ENCODE measurements around the gene DLG2. TPM values are rescaled to one million over a fixed set of nuclear protein-coding genes. Genes with fewer than 3 reads are reported as not detected.

Gene DLG2
- total RNA-seq, 3 donors from 2014 or later (not counting 1 experiment from before 2014, with no cell fraction given), result 1.7 to 2.9 (median 2.2) TPM

DNA sequence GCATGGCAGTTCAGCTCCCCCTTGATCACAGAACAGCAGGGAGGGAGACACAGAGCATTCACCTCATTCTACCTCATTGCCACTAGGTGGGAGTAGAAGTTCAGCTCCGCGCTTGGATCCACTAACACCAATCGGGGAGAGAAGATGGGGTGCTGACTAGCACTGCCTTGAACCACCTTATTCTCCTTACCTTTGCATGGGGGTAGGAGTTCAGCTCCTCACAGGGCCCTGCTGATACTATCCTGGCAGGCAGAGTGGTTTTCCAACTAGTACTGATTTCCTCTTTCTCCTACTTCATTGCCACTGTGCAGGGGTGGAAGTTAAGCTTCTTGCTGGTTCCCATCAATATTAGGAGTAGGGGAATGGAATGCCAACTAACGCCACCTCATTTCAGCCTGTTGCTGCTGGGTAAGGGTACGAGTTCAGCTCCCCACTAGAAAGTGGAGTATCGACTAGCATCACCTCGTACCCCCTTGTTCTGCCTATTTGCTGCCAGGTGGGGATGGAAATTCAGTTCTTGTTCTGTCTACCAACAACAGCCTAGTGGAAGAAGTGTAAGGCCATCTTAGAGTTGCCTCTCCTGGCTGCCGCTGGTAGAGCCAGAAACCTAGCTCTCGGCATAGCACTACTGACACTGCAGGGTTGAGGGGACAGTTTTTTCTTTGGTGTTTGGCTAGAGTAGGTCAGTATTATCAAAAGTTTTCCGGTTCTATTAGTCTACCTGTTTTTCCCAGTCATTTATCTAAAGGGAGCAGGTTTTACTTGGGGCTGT lies 1790.1 kb downstream of the DLG2 start:
- no peak overlapping the region for H3K27ac ChIP-seq (ENCODE audit: low read length)
- Mint-ChIP-seq H3K36me3 (no peaks in the 10 kb centered on the region), H3K27me3 (ENCODE audit: low read depth in 2 of 2) (no peaks in the 10 kb centered on the region), H3K27ac (no peak overlapping the region), H3K4me3 (no peak overlapping the region), H3K9me3 (no peaks in the 10 kb centered on the region), H3K4me1 (peaks cover 0 to 7% of the 10 kb centered on the region in 2 donors)
- intact Hi-C loops (cut with micrococcal nuclease), result no loop called here
- peak in 1 of 2 donors; percentile 6 for DNase-seq
- H3K9me3 ChIP-seq (ENCODE audit: control insufficient read depth, insufficient read depth, low read length), result no peaks in the 10 kb centered on the region
- whole genome bisulfite sequencing (ENCODE audit: insufficient coverage), result 83% methylated on average over 8 of the region's 10 CpGs
- H3K4me1 ChIP-seq (ENCODE audit: control insufficient read depth, insufficient read depth, low read length), result no peaks in the 10 kb centered on the region
- H3K27me3 ChIP-seq (ENCODE audit: control insufficient read depth, insufficient read depth, low read length), result no peaks in the 10 kb centered on the region
- TF ChIP-seq, protein P1, sequence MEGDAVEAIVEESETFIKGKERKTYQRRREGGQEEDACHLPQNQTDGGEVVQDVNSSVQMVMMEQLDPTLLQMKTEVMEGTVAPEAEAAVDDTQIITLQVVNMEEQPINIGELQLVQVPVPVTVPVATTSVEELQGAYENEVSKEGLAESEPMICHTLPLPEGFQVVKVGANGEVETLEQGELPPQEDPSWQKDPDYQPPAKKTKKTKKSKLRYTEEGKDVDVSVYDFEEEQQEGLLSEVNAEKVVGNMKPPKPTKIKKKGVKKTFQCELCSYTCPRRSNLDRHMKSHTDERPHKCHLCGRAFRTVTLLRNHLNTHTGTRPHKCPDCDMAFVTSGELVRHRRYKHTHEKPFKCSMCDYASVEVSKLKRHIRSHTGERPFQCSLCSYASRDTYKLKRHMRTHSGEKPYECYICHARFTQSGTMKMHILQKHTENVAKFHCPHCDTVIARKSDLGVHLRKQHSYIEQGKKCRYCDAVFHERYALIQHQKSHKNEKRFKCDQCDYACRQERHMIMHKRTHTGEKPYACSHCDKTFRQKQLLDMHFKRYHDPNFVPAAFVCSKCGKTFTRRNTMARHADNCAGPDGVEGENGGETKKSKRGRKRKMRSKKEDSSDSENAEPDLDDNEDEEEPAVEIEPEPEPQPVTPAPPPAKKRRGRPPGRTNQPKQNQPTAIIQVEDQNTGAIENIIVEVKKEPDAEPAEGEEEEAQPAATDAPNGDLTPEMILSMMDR (IDR thresholded peaks at IDR 0.05), result no peak
- no peaks in the 10 kb centered on the region for H3K36me3 ChIP-seq (ENCODE audit: control insufficient read depth, insufficient read depth, low read length)
- ATAC-seq, result no peak
- no peak overlapping the region for H3K4me3 ChIP-seq (ENCODE audit: low read length)

- no peak overlapping the region for H3K27ac Mint-ChIP-seq
- no peak for DNase-seq
- TF ChIP-seq, protein P1 (IDR thresholded peaks at IDR 0.05), result no peak
- no peak overlapping the region for H3K4me3 Mint-ChIP-seq
- no peak overlapping the region for H3K27ac ChIP-seq (ENCODE audit: low read length)
- no peaks in the 10 kb centered on the region for H3K27me3 ChIP-seq (ENCODE audit: control insufficient read depth, insufficient read depth, low read length)
- no peaks in the 10 kb centered on the region for H3K9me3 Mint-ChIP-seq
- peaks cover 0 to 7% of the 10 kb centered on the region in 2 donors for H3K4me1 Mint-ChIP-seq
- no peak overlapping the region for H3K4me3 ChIP-seq (ENCODE audit: low read length)
- ATAC-seq, result no peak
- H3K27me3 Mint-ChIP-seq (ENCODE audit: low read depth in 2 of 2), result no peaks in the 10 kb centered on the region
- intact Hi-C loops (cut with micrococcal nuclease), result no loop called here
- H3K36me3 Mint-ChIP-seq, result no peaks in the 10 kb centered on the region
- H3K9me3 ChIP-seq (ENCODE audit: control insufficient read depth, insufficient read depth, low read length), result no peaks in the 10 kb centered on the region
- no peaks in the 10 kb centered on the region for H3K4me1 ChIP-seq (ENCODE audit: control insufficient read depth, insufficient read depth, low read length)
- no peaks in the 10 kb centered on the region for H3K36me3 ChIP-seq (ENCODE audit: control insufficient read depth, insufficient read depth, low read length)
Measured at GRCh38 chr11:83836065-83836464, 1791.1 kb downstream of the DLG2 start.

GRCh38 chr11:83835423-83835822 lies 1791.7 kb downstream of the DLG2 start:
- intact Hi-C loops (cut with micrococcal nuclease), result no loop called here
- H3K4me3 ChIP-seq (ENCODE audit: low read length), result no peak overlapping the region
- Mint-ChIP-seq H3K36me3 (no peaks in the 10 kb centered on the region), H3K9me3 (no peaks in the 10 kb centered on the region), H3K27me3 (ENCODE audit: low read depth in 2 of 2) (no peaks in the 10 kb centered on the region), H3K4me1 (peaks cover 0 to 7% of the 10 kb centered on the region in 2 donors), H3K4me3 (no peak overlapping the region), H3K27ac (no peak overlapping the region)
- 36% methylated on average over 1 of the region's 1 CpG for WGBS (ENCODE audit: insufficient coverage)
- TF ChIP-seq, protein P1 (IDR thresholded peaks at IDR 0.05), result no peak
- DNase-seq (no peak), ATAC-seq (no peak)
- H3K9me3 ChIP-seq (ENCODE audit: control insufficient read depth, insufficient read depth, low read length), result no peaks in the 10 kb centered on the region
- no peak overlapping the region for H3K27ac ChIP-seq (ENCODE audit: low read length)
- no peaks in the 10 kb centered on the region for H3K4me1 ChIP-seq (ENCODE audit: control insufficient read depth, insufficient read depth, low read length)
- H3K27me3 ChIP-seq (ENCODE audit: control insufficient read depth, insufficient read depth, low read length), result no peaks in the 10 kb centered on the region
- H3K36me3 ChIP-seq (ENCODE audit: control insufficient read depth, insufficient read depth, low read length), result no peaks in the 10 kb centered on the region

DNA sequence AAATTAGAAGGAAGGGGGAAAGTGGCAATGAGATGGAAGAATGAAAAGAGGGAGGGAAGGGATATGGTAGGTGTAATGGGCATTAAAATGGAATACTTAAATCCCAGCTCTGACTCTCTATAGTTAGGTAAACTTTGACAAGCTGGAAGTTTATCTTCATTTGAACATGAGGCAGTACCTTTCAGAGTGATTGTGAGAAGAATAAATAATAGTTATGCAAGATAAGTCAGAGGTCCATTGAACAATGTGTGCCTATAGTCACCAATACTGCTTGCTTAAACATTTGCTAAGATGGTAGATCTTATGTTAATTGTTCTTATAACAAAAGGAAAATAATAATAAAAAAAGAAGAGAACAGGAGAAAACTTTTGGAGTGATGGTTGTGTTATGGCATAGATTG lies 1795.2 kb downstream of the DLG2 start:
- Histone ChIP-seq H3K4me1 (ENCODE audit: control insufficient read depth, insufficient read depth, low read length) (no peaks in the 10 kb centered on the region), H3K36me3 (ENCODE audit: control insufficient read depth, insufficient read depth, low read length) (no peaks in the 10 kb centered on the region), H3K9me3 (ENCODE audit: control insufficient read depth, insufficient read depth, low read length) (no peaks in the 10 kb centered on the region), H3K27me3 (ENCODE audit: control insufficient read depth, insufficient read depth, low read length) (no peaks in the 10 kb centered on the region), H3K4me3 (ENCODE audit: low read length) (no peak overlapping the region), H3K27ac (ENCODE audit: low read length) (no peak overlapping the region)
- intact Hi-C loops (cut with micrococcal nuclease), result no loop called here
- TF ChIP-seq, protein P1 (IDR thresholded peaks at IDR 0.05), result no peak
- H3K9me3 Mint-ChIP-seq, result no peaks in the 10 kb centered on the region
- no peaks in the 10 kb centered on the region for H3K27me3 Mint-ChIP-seq (ENCODE audit: low read depth in 2 of 2)
- peaks cover 0 to 7% of the 10 kb centered on the region in 2 donors for H3K4me1 Mint-ChIP-seq
- ATAC-seq (no peak), DNase-seq (no peak)
- no peak overlapping the region for H3K4me3 Mint-ChIP-seq
- H3K27ac Mint-ChIP-seq, result no peak overlapping the region
- no peaks in the 10 kb centered on the region for H3K36me3 Mint-ChIP-seq
